Measurements from ENCODE around the gene FKBP5. TPM values are rescaled to one million over a fixed set of nuclear protein-coding genes. Genes with fewer than 3 reads are reported as not detected.
A peak's percentile ranks its signal among the peaks of the same experiment; 100 is the strongest.

Gene FKBP5
- polyA plus RNA-seq (0.84 and 1.2 TPM in 2 replicates), polyA minus RNA-seq (2.3 and 2.7 TPM in 2 replicates)

- H3F3A ChIP-seq (ENCODE audit: insufficient read depth, low read length, poor library complexity, severe bottlenecking) = no peaks in the 10 kb centered on the region
- TF ChIP-seq, protein P1, sequence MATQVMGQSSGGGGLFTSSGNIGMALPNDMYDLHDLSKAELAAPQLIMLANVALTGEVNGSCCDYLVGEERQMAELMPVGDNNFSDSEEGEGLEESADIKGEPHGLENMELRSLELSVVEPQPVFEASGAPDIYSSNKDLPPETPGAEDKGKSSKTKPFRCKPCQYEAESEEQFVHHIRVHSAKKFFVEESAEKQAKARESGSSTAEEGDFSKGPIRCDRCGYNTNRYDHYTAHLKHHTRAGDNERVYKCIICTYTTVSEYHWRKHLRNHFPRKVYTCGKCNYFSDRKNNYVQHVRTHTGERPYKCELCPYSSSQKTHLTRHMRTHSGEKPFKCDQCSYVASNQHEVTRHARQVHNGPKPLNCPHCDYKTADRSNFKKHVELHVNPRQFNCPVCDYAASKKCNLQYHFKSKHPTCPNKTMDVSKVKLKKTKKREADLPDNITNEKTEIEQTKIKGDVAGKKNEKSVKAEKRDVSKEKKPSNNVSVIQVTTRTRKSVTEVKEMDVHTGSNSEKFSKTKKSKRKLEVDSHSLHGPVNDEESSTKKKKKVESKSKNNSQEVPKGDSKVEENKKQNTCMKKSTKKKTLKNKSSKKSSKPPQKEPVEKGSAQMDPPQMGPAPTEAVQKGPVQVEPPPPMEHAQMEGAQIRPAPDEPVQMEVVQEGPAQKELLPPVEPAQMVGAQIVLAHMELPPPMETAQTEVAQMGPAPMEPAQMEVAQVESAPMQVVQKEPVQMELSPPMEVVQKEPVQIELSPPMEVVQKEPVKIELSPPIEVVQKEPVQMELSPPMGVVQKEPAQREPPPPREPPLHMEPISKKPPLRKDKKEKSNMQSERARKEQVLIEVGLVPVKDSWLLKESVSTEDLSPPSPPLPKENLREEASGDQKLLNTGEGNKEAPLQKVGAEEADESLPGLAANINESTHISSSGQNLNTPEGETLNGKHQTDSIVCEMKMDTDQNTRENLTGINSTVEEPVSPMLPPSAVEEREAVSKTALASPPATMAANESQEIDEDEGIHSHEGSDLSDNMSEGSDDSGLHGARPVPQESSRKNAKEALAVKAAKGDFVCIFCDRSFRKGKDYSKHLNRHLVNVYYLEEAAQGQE (IDR thresholded peaks at IDR 0.05; ENCODE audit: borderline replicate concordance) = no peak
- no peak for TF ChIP-seq EP300 (conservative IDR thresholded peaks at IDR 0.05; ENCODE audit: poor library complexity, severe bottlenecking)
- no peak for TF ChIP-seq TAF1 (IDR thresholded peaks at IDR 0.05; ENCODE audit: low read depth)
- no peak for TF ChIP-seq EZH2 (IDR thresholded peaks at IDR 0.05; ENCODE audit: borderline replicate concordance, insufficient read depth, low read length, poor library complexity, severe bottlenecking)
- no peak for TF ChIP-seq CTCF (IDR thresholded peaks at IDR 0.05; ENCODE audit: poor library complexity, severe bottlenecking)
- no peak for TF ChIP-seq SMC3 (conservative IDR thresholded peaks at IDR 0.05; ENCODE audit: poor library complexity)
- TF ChIP-seq POLR2AphosphoS5 (IDR thresholded peaks at IDR 0.05) = no peak
- TF ChIP-seq RAD21 (conservative IDR thresholded peaks at IDR 0.05) = no peak
- TF ChIP-seq MXI1 (conservative IDR thresholded peaks at IDR 0.05; ENCODE audit: poor library complexity, severe bottlenecking) = no peak
- H3K4me3 ChIP-seq (ENCODE audit: low read length) = peak within 1 kb of the TSS; percentile 66
- H3K79me2 ChIP-seq (replicated peaks; ENCODE audit: insufficient read depth, low read length) = peaks cover 3% of the 10 kb centered on the region
- H2AFZ ChIP-seq (ENCODE audit: low read depth, low read length) = no peak within 1 kb of the TSS
- H3K9ac ChIP-seq (ENCODE audit: low read length) = peak within 1 kb of the TSS; percentile 26
- H3K27me3 ChIP-seq (ENCODE audit: insufficient read depth, low read depth, low read length) = peaks cover 23% of the 10 kb centered on the region
- H3K9me2 ChIP-seq (ENCODE audit: insufficient read depth, low read length) = no peaks in the 10 kb centered on the region
- H3K9me3 ChIP-seq (ENCODE audit: low read length) = no peaks in the 10 kb centered on the region
- no peaks in the 10 kb centered on the region for H3K36me3 ChIP-seq (ENCODE audit: insufficient read depth, low read length)
- no peak within 1 kb of the TSS for H3K27ac ChIP-seq (ENCODE audit: low read length)
- no peaks in the 10 kb centered on the region for H4K20me1 ChIP-seq (ENCODE audit: insufficient read depth)
- peak within 1 kb of the TSS; percentile 55 for H3K4me2 ChIP-seq (ENCODE audit: low read length)
These were observed at the start of gene FKBP5 for GRCh38 chr6:35688605-35689322. TSS of gene FKBP5 (minus strand) at chr6:35688915. CDS start at chr6:35642824, 46,091 bp downstream.

- Histone ChIP-seq H3F3A (ENCODE audit: insufficient read depth, low read length, poor library complexity, severe bottlenecking) (peaks cover 3% of the 10 kb centered on the region), H3K79me2 (replicated peaks; ENCODE audit: insufficient read depth, low read length) (no peaks in the 10 kb centered on the region), H3K36me3 (ENCODE audit: insufficient read depth, low read length) (no peaks in the 10 kb centered on the region), H3K4me3 (ENCODE audit: low read length) (no peak overlapping the region), H3K27me3 (ENCODE audit: insufficient read depth, low read depth, low read length) (no peaks in the 10 kb centered on the region), H3K9me2 (ENCODE audit: insufficient read depth, low read length) (no peaks in the 10 kb centered on the region), H3K4me2 (ENCODE audit: low read length) (no peak overlapping the region), H3K27ac (ENCODE audit: low read length) (no peak overlapping the region), H3K9ac (ENCODE audit: low read length) (no peak overlapping the region), H3K9me3 (ENCODE audit: low read length) (no peaks in the 10 kb centered on the region), H4K20me1 (ENCODE audit: insufficient read depth) (no peaks in the 10 kb centered on the region), H2AFZ (ENCODE audit: low read depth, low read length) (peak overlapping the region; percentile 18)
- TF ChIP-seq CTCF (IDR thresholded peaks at IDR 0.05; ENCODE audit: poor library complexity, severe bottlenecking) (peak; percentile 95), EP300 (conservative IDR thresholded peaks at IDR 0.05; ENCODE audit: poor library complexity, severe bottlenecking) (no peak), TAF1 (IDR thresholded peaks at IDR 0.05; ENCODE audit: low read depth) (no peak), POLR2AphosphoS5 (IDR thresholded peaks at IDR 0.05) (no peak), SMC3 (conservative IDR thresholded peaks at IDR 0.05; ENCODE audit: poor library complexity) (peak; percentile 97), RAD21 (conservative IDR thresholded peaks at IDR 0.05) (peak; percentile 92), EZH2 (IDR thresholded peaks at IDR 0.05; ENCODE audit: borderline replicate concordance, insufficient read depth, low read length, poor library complexity, severe bottlenecking) (no peak), MXI1 (conservative IDR thresholded peaks at IDR 0.05; ENCODE audit: poor library complexity, severe bottlenecking) (peak; percentile 53)
- TF ChIP-seq, protein P1 (IDR thresholded peaks at IDR 0.05; ENCODE audit: borderline replicate concordance) = no peak
These were observed 48.9 kb upstream of the FKBP5 start for GRCh38 chr6:35737413-35738211.

All from neural cell (in vitro differentiated cells).